H1 (cell line): ENCODE measurements around the gene ISG20L2. TPM values are rescaled to one million over a fixed set of nuclear protein-coding genes. Genes with fewer than 3 reads are reported as not detected.

ENCODE experiments used
- CTCF ChIA-PET: fragments of 300-600 bp; sonication (Branson Sonifier 250); formaldehyde crosslinking; loops from one replicate; lab custom pipeline; 2021; ENCODE audit not compliant: partially characterized antibody; lab: Charles Lee
- POLR2A ChIA-PET: fragments of 300-600 bp; sonication (Branson Sonifier 250); formaldehyde crosslinking; loops from one replicate; lab custom pipeline; 2021; ENCODE audit warnings: inconsistent platforms; ENCODE audit not compliant: partially characterized antibody; lab: Charles Lee
- DNase-seq, 2 experiments: peaks; one replicate each; pipeline versions ENCODE4 v3.0.0 to v3.0.0-alpha.2; 2010 to 2022; ENCODE audit warnings: low spot score in 2 of 2, low read depth in 1 of 2, mixed read lengths in 1 of 2
- FAIRE-seq: peaks from 2 replicates; lab custom pipeline; 2011; peaks lifted over from hg19 to GRCh38; lab: Jason Lieb, UNC
- H2AFZ ChIP-seq: 2 replicates; pipeline ENCODE4 v1.8.1; 2012; ENCODE audit warnings: low read length, inconsistent platforms
- H2AK5ac ChIP-seq: 2 replicates; pipeline ENCODE4 v1.6.1; 2013; ENCODE audit warnings: low read depth, low read length
- H2BK120ac ChIP-seq: replicated peaks from 2 replicates; pipeline ENCODE3; 2013; ENCODE audit warnings: low read depth, low read length, inconsistent platforms
- H2BK12ac ChIP-seq: 2 replicates; pipeline ENCODE4 v1.6.1; 2013; ENCODE audit warnings: low read depth, low read length
- H2BK15ac ChIP-seq: 2 replicates; pipeline ENCODE4 v1.6.1; 2013; ENCODE audit warnings: low read length
- H2BK20ac ChIP-seq: 2 replicates; pipeline ENCODE4 v1.6.1; 2013; ENCODE audit warnings: low read length
- H2BK5ac ChIP-seq: 2 replicates; pipeline ENCODE4 v1.6.1; 2013; ENCODE audit warnings: low read depth, low read length
- H3K14ac ChIP-seq: 2 replicates; pipeline ENCODE4 v1.6.1; 2013; ENCODE audit warnings: inconsistent platforms; ENCODE audit not compliant: insufficient read length
- H3K18ac ChIP-seq: 2 replicates; pipeline ENCODE4 v1.6.1; 2013; ENCODE audit warnings: low read length; ENCODE audit errors: extremely low read depth
- H3K23ac ChIP-seq: 2 replicates; pipeline ENCODE4 v1.6.1; 2013; ENCODE audit warnings: inconsistent platforms; ENCODE audit not compliant: insufficient read length
- H3K23me2 ChIP-seq: 2 replicates; pipeline ENCODE4 v1.6.1; 2013; ENCODE audit warnings: low read depth, low read length
- H3K27ac ChIP-seq: 2 replicates; pipeline ENCODE4 v1.6.1; 2011; ENCODE audit warnings: low read depth, low read length, inconsistent platforms
- H3K27me3 ChIP-seq, 4 experiments: replicated peaks in 1 of 4; 1 replicate in 1 of 4; 2 replicates in 3 of 4; pipeline versions ENCODE4 v1.6.1 to v1.8.1; 2011 to 2013; ENCODE audit warnings: low read length in 3 of 4, mild to moderate bottlenecking in 3 of 4, inconsistent platforms in 2 of 4, mixed read lengths in 2 of 4, moderate library complexity in 1 of 4; ENCODE audit not compliant: control insufficient read depth in 3 of 4, insufficient read depth in 3 of 4; ENCODE audit errors: extremely low read depth in 1 of 4
- H3K36me3 ChIP-seq, 4 experiments: 2 replicates each; pipeline versions ENCODE4 v1.6.1 to v1.8.1; 2011 to 2013; ENCODE audit warnings: mild to moderate bottlenecking in 4 of 4, low read length in 3 of 4, moderate library complexity in 2 of 4, control low read depth in 1 of 4, inconsistent platforms in 1 of 4; ENCODE audit not compliant: insufficient read depth in 4 of 4, control insufficient read depth in 2 of 4
- H3K4ac ChIP-seq: replicated peaks from 2 replicates; pipeline ENCODE3; 2013; ENCODE audit warnings: low read length, low read depth, mixed read lengths, inconsistent platforms; ENCODE audit not compliant: insufficient read length
- H3K4me1 ChIP-seq, 4 experiments: replicated peaks in 1 of 4; 1 replicate in 1 of 4; 2 replicates in 3 of 4; pipeline versions ENCODE4 v1.6.1 to v1.8.1; 2011 to 2013; ENCODE audit warnings: low read length in 3 of 4, inconsistent platforms in 2 of 4, mixed read lengths in 1 of 4; ENCODE audit not compliant: insufficient read depth in 4 of 4, control insufficient read depth in 3 of 4
- H3K4me2 ChIP-seq, 2 experiments: 2 replicates each; pipeline versions ENCODE4 v1.6.1 to v1.8.1; 2011 to 2013; ENCODE audit warnings: low read depth in 2 of 2, low read length in 2 of 2, control low read depth in 1 of 2, inconsistent platforms in 1 of 2, mild to moderate bottlenecking in 1 of 2; ENCODE audit not compliant: insufficient read depth in 1 of 2
- H3K4me3 ChIP-seq, 4 experiments: fragments of 200-600, 300-600 bp in 1 of 4; sonication (generic), shearing (Covaris generic), sonication (Bioruptor Twin) in 1 of 4; 2 replicates each; pipeline versions ENCODE4 v1.5.1 to v1.8.1; 2011 to 2016; ENCODE audit warnings: low read length in 4 of 4, low read depth in 3 of 4, control low read depth in 2 of 4, inconsistent platforms in 2 of 4, mild to moderate bottlenecking in 2 of 4, mixed read lengths in 1 of 4, moderate library complexity in 1 of 4; ENCODE audit not compliant: insufficient read depth in 2 of 4; ENCODE audit errors: extremely low read depth in 1 of 4
- H3K56ac ChIP-seq: replicated peaks from 2 replicates; pipeline ENCODE3; 2013; ENCODE audit warnings: low read depth, mild to moderate bottlenecking, mixed read lengths, low read length, inconsistent platforms; ENCODE audit not compliant: insufficient read length
- H3K79me1 ChIP-seq: 2 replicates; pipeline ENCODE4 v1.6.1; 2013; ENCODE audit warnings: low read depth, low read length, control low read depth
- H3K79me2 ChIP-seq, 2 experiments: 2 replicates each; pipeline versions ENCODE4 v1.6.1 to v1.8.1; 2012 to 2013; ENCODE audit warnings: low read length in 2 of 2, mild to moderate bottlenecking in 2 of 2, inconsistent platforms in 1 of 2; ENCODE audit not compliant: insufficient read depth in 2 of 2, control insufficient read depth in 1 of 2
- H3K9ac ChIP-seq, 4 experiments: replicated peaks in 1 of 4; 1 replicate in 1 of 4; 2 replicates in 3 of 4; pipeline versions ENCODE4 v1.6.1 to v1.8.1; 2011 to 2013; ENCODE audit warnings: low read depth in 3 of 4, low read length in 3 of 4, control low read depth in 2 of 4, mild to moderate bottlenecking in 2 of 4, moderate library complexity in 2 of 4, inconsistent platforms in 1 of 4; ENCODE audit errors: extremely low read depth in 1 of 4
- H3K9me3 ChIP-seq, 2 experiments: 2 replicates each; pipeline versions ENCODE4 v1.6.1 to v1.8.1; 2012 to 2013; ENCODE audit warnings: mild to moderate bottlenecking in 2 of 2, moderate library complexity in 2 of 2, control low read depth in 1 of 2, inconsistent platforms in 1 of 2, low read depth in 1 of 2, low read length in 1 of 2, mixed read lengths in 1 of 2; ENCODE audit not compliant: insufficient read depth in 2 of 2
- H4K20me1 ChIP-seq, 2 experiments: replicated peaks in 1 of 2; 2 replicates each; pipeline versions ENCODE3 to v1.8.1; 2011 to 2013; ENCODE audit warnings: inconsistent platforms in 2 of 2, low read length in 2 of 2, mild to moderate bottlenecking in 1 of 2; ENCODE audit not compliant: insufficient read depth in 2 of 2, control insufficient read depth in 1 of 2
- H4K5ac ChIP-seq: 2 replicates; pipeline ENCODE4 v1.6.1; 2013; ENCODE audit warnings: low read length, low read depth, mixed read lengths, inconsistent platforms; ENCODE audit not compliant: insufficient read length
- H4K8ac ChIP-seq: 2 replicates; pipeline ENCODE4 v1.8.0; 2013; ENCODE audit warnings: mild to moderate bottlenecking, moderate library complexity, low read length, inconsistent platforms; ENCODE audit not compliant: insufficient read depth; ENCODE audit errors: extremely low read depth
- H4K91ac ChIP-seq: replicated peaks from 2 replicates; pipeline ENCODE3; 2013; ENCODE audit warnings: low read length, mixed read lengths, inconsistent platforms; ENCODE audit not compliant: insufficient read length
- BACH1 ChIP-seq: IDR thresholded peaks from 2 replicates; pipeline ENCODE4 v1.6.1; 2012; ENCODE audit warnings: low read length, improper control_type of control experiment
- MAX ChIP-seq: IDR thresholded peaks from 2 replicates; pipeline ENCODE4 v1.6.1; 2012; ENCODE audit warnings: inconsistent platforms
- POLR2A ChIP-seq, 2 experiments: IDR thresholded peaks; 1 replicate in 1 of 2; 2 replicates in 1 of 2; pipeline ENCODE4 v1.6.1; 2011; ENCODE audit warnings: low read depth in 2 of 2, low read length in 2 of 2, mild to moderate bottlenecking in 2 of 2; ENCODE audit errors: control extremely low read depth in 1 of 2
- POLR2AphosphoS5 ChIP-seq: IDR thresholded peaks from 2 replicates; pipeline ENCODE4 v1.6.1; 2011; ENCODE audit warnings: low read depth, low read length
- RXRA ChIP-seq: IDR thresholded peaks from 2 replicates; pipeline ENCODE4 v1.6.1; 2011; ENCODE audit warnings: low read depth, mild to moderate bottlenecking, low read length, moderate library complexity; ENCODE audit not compliant: insufficient read depth
- SP2 ChIP-seq: IDR thresholded peaks from 2 replicates; pipeline ENCODE4 v1.6.1; 2012; ENCODE audit warnings: mild to moderate bottlenecking, low read length, inconsistent platforms
- TAF7 ChIP-seq: optimal IDR thresholded peaks from 2 replicates; pipeline ENCODE3; 2011; ENCODE audit warnings: low read depth, mild to moderate bottlenecking, inconsistent platforms, low read length, moderate library complexity, borderline replicate concordance
- TEAD4 ChIP-seq: IDR thresholded peaks from 2 replicates; pipeline ENCODE4 v1.6.1; 2012; ENCODE audit warnings: low read depth, low read length, inconsistent platforms, mixed read lengths
- ZNF274 ChIP-seq: IDR thresholded peaks from 2 replicates; pipeline ENCODE4 v1.7.0; 2012; ENCODE audit warnings: low read length, borderline replicate concordance; ENCODE audit errors: extremely low read depth
- WGBS, 2 experiments: shearing (Covaris generic) in 1 of 2; methylation state at CpG; one replicate each; pipeline versions ENCODE4 v1.1.6 to v1.1.7; 2013 to 2015; ENCODE audit warnings: low lambda C conversion rate in 2 of 2, mixed read lengths in 2 of 2, inconsistent platforms in 1 of 2, low coverage in 1 of 2, missing lambda C conversion rate in 1 of 2; ENCODE audit not compliant: insufficient replicate concordance in 2 of 2, insufficient coverage in 1 of 2, insufficient read length in 1 of 2; ENCODE audit errors: extremely low coverage in 1 of 2, missing lambda C conversion rate in 1 of 2; 5-methylcytosine and 5-hydroxymethylcytosine counted together
- polyA plus RNA-seq, 7 experiments: library from polyadenylated mRNA; depleted of rRNA in 3 of 7; stranded (reverse) in 5 of 7; unstranded in 2 of 7; fragments of >200 nt in 5 of 7; fragments of 200-250 nt in 2 of 7; gene quantifications; 1 replicate in 5 of 7; 2 replicates in 1 of 7; 4 replicates in 1 of 7; pipeline versions ENCODE4 v1.2.1 to v1.2.3, GENCODE V29; 2011 to 2013; ENCODE audit warnings: missing spikeins in 2 of 7, mixed read lengths in 2 of 7
- total RNA-seq: library from RNA; stranded (reverse); fragmentation: NEBNext Ultra II Directional; extraction: Animal tissue kit (Norgen Biotek cat#: 25700); gene quantifications from 2 replicates; pipeline ENCODE4 v1.2.1, GENCODE V29; 2021
- TF ChIP-seq, protein P1 (sequence below): IDR thresholded peaks from 2 replicates; pipeline ENCODE4 v1.6.1; 2012; ENCODE audit warnings: low read length, inconsistent platforms

The ISG20L2 gene
- total and polyA plus RNA-seq, 2 of the 8 experiments (the other 6 are each of a cell fraction or from before 2014, with no cell fraction given): 47.5 to 53.0 TPM

DNA sequence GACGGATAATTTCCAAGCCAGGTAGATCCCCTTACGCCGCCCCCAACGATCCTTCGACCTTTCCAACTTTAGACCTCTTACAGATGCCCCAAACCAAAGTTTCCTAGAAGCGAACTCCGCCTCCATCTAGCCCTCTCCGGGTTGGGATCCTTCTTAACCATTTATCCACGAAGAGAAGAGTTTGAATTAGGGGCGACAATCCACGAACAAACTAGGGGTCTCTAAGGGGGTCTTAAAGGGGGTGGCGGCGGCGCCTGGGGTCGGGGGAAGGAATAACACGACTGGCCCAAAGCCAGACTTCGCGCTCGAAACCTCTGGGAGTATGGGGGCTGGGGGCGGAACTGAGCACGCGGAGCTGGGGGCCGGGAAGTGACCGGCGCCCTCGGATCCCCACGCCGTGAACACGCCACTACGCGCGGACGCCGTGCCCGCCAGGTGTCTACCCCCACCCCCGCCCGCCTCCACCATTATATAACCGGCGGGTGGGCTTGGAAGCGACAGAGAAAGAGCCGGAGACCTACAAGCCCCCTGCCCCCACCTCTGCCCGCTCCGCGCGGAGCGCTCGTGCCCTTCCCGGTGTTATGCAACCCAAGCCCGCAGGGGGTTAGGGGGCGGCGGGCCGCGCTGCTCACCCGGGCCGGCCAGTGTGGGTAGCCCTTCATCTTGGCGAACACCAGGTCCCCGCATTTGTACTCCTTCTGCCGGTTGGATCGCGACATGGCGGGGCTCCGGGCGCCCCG, 22.3 kb upstream of the ISG20L2 start:
- H3K4ac ChIP-seq: peak overlapping the region; percentile 53
- peaks cover 16% of the 10 kb centered on the region for H3K79me1 ChIP-seq
- peaks cover 27 to 60% of the 10 kb centered on the region in 2 experiments for H3K79me2 ChIP-seq
- H3K36me3 ChIP-seq: no peaks in the 10 kb centered on the region
- peaks cover 12% of the 10 kb centered on the region for H3K23me2 ChIP-seq
- H3K23ac ChIP-seq: no peak overlapping the region
- H3K27me3 ChIP-seq: no peaks in the 10 kb centered on the region
- ChIA-PET CTCF (interaction anchor here (0.8 to 3.2 kb wide), 6 partner anchors 20 to 109 kb away, joined by 3 to 26 read pairs (median 3); partner anchors contain the start of gene NTRK1), POLR2A (interaction anchor here (0.9 to 8.8 kb wide), 18 partner anchors 9 to 90 kb away, joined by 3 to 121 read pairs (median 6); partner anchors contain the start of genes ISG20L2, METTL25B, MRPL24 and NES)
- no peak for FAIRE-seq
- H3K18ac ChIP-seq: peak overlapping the region; percentile 72; the same call in 1 of the 2 replicates
- peak overlapping the region; percentile 96 for H3K27ac ChIP-seq
- peak overlapping the region; percentile 33; the same call in 1 of the 2 replicates for H2BK12ac ChIP-seq
- no peak overlapping the region for H2AK5ac ChIP-seq
- peak overlapping the region; percentile 80 to 96 (median 90) for H3K9ac ChIP-seq
- peak overlapping the region; percentile 91 to 99 for H3K4me2 ChIP-seq
- H2BK120ac ChIP-seq: no peak overlapping the region
- H3K56ac ChIP-seq: peak overlapping the region; percentile 54
- no peak overlapping the region for H2AFZ ChIP-seq
- no peak overlapping the region for H2BK20ac ChIP-seq
- 1% methylated on average over 29 of the region's 64 CpGs; no CpG with 5 or more reads in 1 of the 2 experiments for WGBS, 2 experiments
- DNase-seq: peak in 1 of 2 experiments; percentile 72
- H3K4me1 ChIP-seq: peaks cover 31 to 42% (median 33%) of the 10 kb centered on the region in 4 experiments
- peak overlapping the region; percentile 57 for H4K5ac ChIP-seq
- H2BK5ac ChIP-seq: peak overlapping the region; percentile 67; the same call in 1 of the 2 replicates
- H3K4me3 ChIP-seq: peak overlapping the region; percentile 75 to 100 (median 84)
- peak overlapping the region; percentile 30 for H4K91ac ChIP-seq
- H2BK15ac ChIP-seq: 0 out of 2 replicates have a peak overlapping the region, but pooled peaks have one; percentile 40
- peak overlapping the region; percentile 93 for H4K8ac ChIP-seq
- no peak overlapping the region for H3K14ac ChIP-seq
- H4K20me1 ChIP-seq: peaks cover 0 to 3% of the 10 kb centered on the region in 2 experiments
- H3K9me3 ChIP-seq: no peaks in the 10 kb centered on the region
- TF ChIP-seq POLR2AphosphoS5: peak; percentile 67; the same call in 1 of the 2 replicates
- peak; percentile 54 for TF ChIP-seq MAX
- TF ChIP-seq, protein P1, sequence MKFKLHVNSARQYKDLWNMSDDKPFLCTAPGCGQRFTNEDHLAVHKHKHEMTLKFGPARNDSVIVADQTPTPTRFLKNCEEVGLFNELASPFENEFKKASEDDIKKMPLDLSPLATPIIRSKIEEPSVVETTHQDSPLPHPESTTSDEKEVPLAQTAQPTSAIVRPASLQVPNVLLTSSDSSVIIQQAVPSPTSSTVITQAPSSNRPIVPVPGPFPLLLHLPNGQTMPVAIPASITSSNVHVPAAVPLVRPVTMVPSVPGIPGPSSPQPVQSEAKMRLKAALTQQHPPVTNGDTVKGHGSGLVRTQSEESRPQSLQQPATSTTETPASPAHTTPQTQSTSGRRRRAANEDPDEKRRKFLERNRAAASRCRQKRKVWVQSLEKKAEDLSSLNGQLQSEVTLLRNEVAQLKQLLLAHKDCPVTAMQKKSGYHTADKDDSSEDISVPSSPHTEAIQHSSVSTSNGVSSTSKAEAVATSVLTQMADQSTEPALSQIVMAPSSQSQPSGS: no peak
- TF ChIP-seq TEAD4: no peak
- no peak for TF ChIP-seq ZNF274
- TF ChIP-seq POLR2A (IDR thresholded peaks at IDR 0.05; ENCODE audit: control extremely low read depth in 1 of 2, low read depth in 2 of 2, low read length in 2 of 2): peak in 1 of 2 experiments; percentile 48; a peak in 1 of 3 replicates
- no peak; the same call in 1 of the 2 replicates for TF ChIP-seq BACH1
- TF ChIP-seq RXRA: no peak
- peak; percentile 9 for TF ChIP-seq TAF7
- TF ChIP-seq SP2: no peak
